GM12878 (cell line): ENCODE measurements around the gene SPDL1. TPM values are rescaled to one million over a fixed set of nuclear protein-coding genes. Genes with fewer than 3 reads are reported as not detected.

Experiments
- ATAC-seq: fragments of 200-7000 bp; cut with Tn5 transposase; 3 replicates; pipeline ENCODE4 v1.9.1; 2020; ENCODE audit warnings: mild to moderate bottlenecking, moderate library complexity
- BruUV-seq: library from RNA; stranded (reverse); fragments of 400-500 nt; replicated peaks from 2 replicates; lab custom pipeline; 2021; lab: Mats Ljungman, UMichigan
- CTCF ChIA-PET: fragments of 300-600 bp; sonication (Branson Sonifier 250); formaldehyde crosslinking; extraction: SDS; loops from one replicate; lab custom pipeline; 2021; ENCODE audit warnings: inconsistent platforms; lab: Yijun Ruan, JAX
- POLR2A ChIA-PET: fragments of 350-600 bp; formaldehyde crosslinking; extraction: SDS; loops from one replicate; lab custom pipeline; 2021; ENCODE audit warnings: inconsistent platforms; lab: Charles Lee
- RAD21 ChIA-PET: fragments of 300-600 bp; sonication (Branson Sonifier 250); formaldehyde crosslinking; loops from one replicate; lab custom pipeline; 2023; ENCODE audit warnings: antibody characterized with exemption; ENCODE audit not compliant: unreplicated experiment; lab: Charles Lee
- SMC1A ChIA-PET: fragments of 300-600 bp; sonication (Branson Sonifier 250); formaldehyde crosslinking; loops from one replicate; lab custom pipeline; 2023; ENCODE audit not compliant: unreplicated experiment, uncharacterized antibody; lab: Charles Lee
- DNase-seq: peaks from one replicate; pipeline ENCODE4 v3.0.0-alpha.2; 2011; ENCODE audit warnings: low read depth, low spot score
- FAIRE-seq: peaks from 3 replicates; lab custom pipeline; 2011; peaks lifted over from hg19 to GRCh38; lab: Jason Lieb, UNC
- H2AFZ ChIP-seq: 2 replicates; pipeline ENCODE4 v1.6.0; 2011; ENCODE audit warnings: low read depth, low read length, control low read depth; ENCODE audit not compliant: control insufficient read depth
- H3K27ac ChIP-seq: 2 replicates; pipeline ENCODE4 v1.5.1; 2011; ENCODE audit warnings: control low read depth; ENCODE audit not compliant: control insufficient read depth, insufficient read depth
- H3K27me3 ChIP-seq, 2 experiments: replicated peaks in 1 of 2; 2 replicates each; pipeline versions ENCODE4 v1.6.0 to v1.6.1; 2011; ENCODE audit warnings: low read length in 1 of 2; ENCODE audit not compliant: control insufficient read depth in 2 of 2, insufficient read depth in 2 of 2
- H3K36me3 ChIP-seq, 2 experiments: 2 replicates each; pipeline ENCODE4 v1.5.1; 2011; ENCODE audit warnings: low read length in 1 of 2; ENCODE audit not compliant: control insufficient read depth in 2 of 2, insufficient read depth in 2 of 2
- H3K4me1 ChIP-seq: 2 replicates; pipeline ENCODE4 v1.6.1; 2011; ENCODE audit warnings: mild to moderate bottlenecking, low read length, moderate library complexity, mixed read lengths; ENCODE audit not compliant: control insufficient read depth, insufficient read depth
- H3K4me2 ChIP-seq: 2 replicates; pipeline ENCODE4 v1.6.0; 2011; ENCODE audit warnings: control low read depth; ENCODE audit not compliant: control insufficient read depth, insufficient read depth
- H3K4me3 ChIP-seq: fragments of 200-600 bp; sonication (generic); 2 replicates; pipeline ENCODE4 v1.5.1; 2016
- H3K79me2 ChIP-seq: 2 replicates; pipeline ENCODE4 v1.6.0; 2011; ENCODE audit warnings: low read length; ENCODE audit not compliant: control insufficient read depth, insufficient read depth
- H3K9ac ChIP-seq: 2 replicates; pipeline ENCODE4 v1.8.0; 2011; ENCODE audit warnings: low read length, control low read depth, mixed read lengths; ENCODE audit not compliant: control insufficient read depth, insufficient read depth
- H3K9me3 ChIP-seq: replicated peaks from 3 replicates; pipeline ENCODE4 v1.5.1; 2011; ENCODE audit warnings: mild to moderate bottlenecking, low read length; ENCODE audit not compliant: control insufficient read depth, insufficient read depth
- H4K20me1 ChIP-seq: 2 replicates; pipeline ENCODE4 v1.6.0; 2011; ENCODE audit not compliant: control insufficient read depth, insufficient read depth
- ATF7 ChIP-seq: fragments of 450-650 bp; IDR thresholded peaks from 2 replicates; pipeline ENCODE4 v1.6.1; 2016; ENCODE audit warnings: low read depth, mild to moderate bottlenecking
- JUND ChIP-seq: IDR thresholded peaks from 2 replicates; pipeline ENCODE4 v1.6.1; 2012; ENCODE audit warnings: low read depth, mild to moderate bottlenecking, low read length, improper control_type of control experiment, moderate library complexity
- MEF2A ChIP-seq: IDR thresholded peaks from 2 replicates; pipeline ENCODE4 v1.6.1; 2011; ENCODE audit warnings: low read depth, mild to moderate bottlenecking, low read length, moderate library complexity; ENCODE audit not compliant: insufficient read depth
- MTA3 ChIP-seq: IDR thresholded peaks from 2 replicates; pipeline ENCODE4 v1.6.1; 2012; ENCODE audit warnings: low read length, inconsistent platforms, borderline replicate concordance
- POLR2A ChIP-seq: IDR thresholded peaks from 2 replicates; pipeline ENCODE4 v1.6.1; 2011; ENCODE audit warnings: low read depth, mild to moderate bottlenecking, low read length
- POLR2AphosphoS5 ChIP-seq: IDR thresholded peaks from 2 replicates; pipeline ENCODE4 v1.6.1; 2011; ENCODE audit warnings: mild to moderate bottlenecking, low read length, inconsistent platforms
- RUNX3 ChIP-seq: IDR thresholded peaks from 2 replicates; pipeline ENCODE4 v1.6.1; 2012; ENCODE audit warnings: low read length, inconsistent platforms
- SMARCA5 ChIP-seq: fragments of 450-650 bp; IDR thresholded peaks from 2 replicates; pipeline ENCODE4 v1.6.1; 2017; ENCODE audit warnings: mild to moderate bottlenecking
- TAF1 ChIP-seq: IDR thresholded peaks from 2 replicates; pipeline ENCODE4 v1.6.1; 2011; ENCODE audit warnings: mild to moderate bottlenecking, low read depth, low read length, borderline replicate concordance
- ZNF622 ChIP-seq: fragments of 450-650 bp; IDR thresholded peaks from 2 replicates; pipeline ENCODE4 v1.6.1; 2017; ENCODE audit warnings: mild to moderate bottlenecking, inconsistent platforms
- WGBS: methylation state at CpG from one replicate; pipeline ENCODE4 v1.1.6; 2016; ENCODE audit warnings: low lambda C conversion rate; ENCODE audit not compliant: insufficient replicate concordance, insufficient coverage; ENCODE audit errors: missing lambda C conversion rate; 5-methylcytosine and 5-hydroxymethylcytosine counted together
- in situ Hi-C: fragments of 300-500 bp; cut with MboI; formaldehyde crosslinking; loops from 9 replicates; pipeline ENCODE4 v1.14.3; 2018; ENCODE audit warnings: mixed read lengths
- intact Hi-C: fragments of 100-400 bp; cut with micrococcal nuclease; formaldehyde crosslinking; loops from one replicate; pipeline ENCODE4 v1.14.2; 2022; ENCODE audit not compliant: unreplicated experiment
- polyA plus RNA-seq, 11 experiments: library from polyadenylated mRNA; depleted of rRNA in 4 of 11; unstranded in 6 of 11; stranded (reverse) in 5 of 11; fragments of >200 nt; fragmentation: Nextera tagmentation in 4 of 11; fragmentation: Illumina TruSeq in 1 of 11; extraction: Ambion mirVana in 4 of 11; extraction: Trizol in 1 of 11; gene quantifications; 1 replicate in 1 of 11; 2 replicates in 10 of 11; pipeline versions ENCODE4 v1.2.1 to v1.2.3, GENCODE V29; 2011 to 2016; ENCODE audit warnings: inconsistent platforms in 2 of 11, missing spikeins in 2 of 11, low read depth in 1 of 11
- total RNA-seq, 4 experiments: library from RNA; depleted of rRNA in 3 of 4; stranded (reverse); fragments of >200 nt in 3 of 4; fragmentation: Illumina TruSeq in 1 of 4; extraction: Trizol in 1 of 4; gene quantifications; 2 replicates each; pipeline versions ENCODE4 v1.2.1 to v1.2.3, GENCODE V29; 2013 to 2021
- TF ChIP-seq, protein P1 (sequence below): fragments of 450-650 bp; formaldehyde crosslinking; IDR thresholded peaks from 2 replicates; pipeline ENCODE4 v1.4.0; 2022; ENCODE audit warnings: mild to moderate bottlenecking, moderate library complexity
- TF ChIP-seq, protein P2 (sequence below): IDR thresholded peaks from 2 replicates; pipeline ENCODE4 v1.6.1; 2011; ENCODE audit warnings: low read depth, mild to moderate bottlenecking, low read length, moderate library complexity, borderline replicate concordance; ENCODE audit errors: extremely low read depth
- TF ChIP-seq, protein P3 (sequence below): fragments of 450-650 bp; formaldehyde crosslinking; IDR thresholded peaks from 2 replicates; pipeline ENCODE4 v1.5.0; 2022; ENCODE audit warnings: mild to moderate bottlenecking, missing genetic modification characterization
- TF ChIP-seq, protein P4 (sequence below): fragments of 450-650 bp; IDR thresholded peaks from 2 replicates; pipeline ENCODE4 v1.6.1; 2017; ENCODE audit warnings: borderline replicate concordance

The SPDL1 gene
- total and polyA plus RNA-seq, 10 of the 15 experiments (the other 5 are each of a cell fraction or from before 2014, with no cell fraction given): 34.2 to 69.9 (median 46.0) TPM

DNA sequence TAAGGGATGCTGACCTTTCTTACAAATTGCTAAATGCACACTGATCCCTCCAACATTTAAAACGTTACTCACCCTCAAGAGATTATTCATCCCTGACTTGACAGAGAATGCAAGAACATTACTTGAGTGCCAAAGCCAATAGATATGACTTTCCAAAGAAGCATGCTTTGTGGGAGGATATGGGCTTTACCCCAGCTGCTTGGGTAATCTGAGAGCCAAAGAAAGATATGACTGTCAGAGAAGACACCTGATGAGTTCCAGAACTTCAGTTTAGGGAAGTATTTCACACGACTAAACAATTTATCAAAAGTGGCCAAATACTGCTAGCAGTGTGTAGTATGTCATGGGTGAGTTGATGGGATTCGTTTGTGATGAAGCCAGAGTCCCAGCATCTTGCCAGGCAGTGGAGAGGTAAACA is 7.4 kb upstream of the SPDL1 start:
- 0% methylated on average over 3 of the region's 3 CpGs for WGBS
- CTCF ChIA-PET: no interaction called here
- no peak for FAIRE-seq

More for the DNA sequence above, 7.4 kb upstream of the SPDL1 start:
- no TSS peak for BruUV-seq
- intact Hi-C loops (loop anchor here (10.0 kb wide), 1 partner anchor 231 kb away; no protein-coding TSS in a partner anchor), in situ Hi-C loops (no loop called here)
- Histone ChIP-seq H3K9ac (no peak overlapping the region), H3K4me1 (no peaks in the 10 kb centered on the region), H4K20me1 (no peaks in the 10 kb centered on the region), H3K36me3 (no peaks in the 10 kb centered on the region), H3K79me2 (no peaks in the 10 kb centered on the region), H3K9me3 (no peaks in the 10 kb centered on the region), H3K27me3 (peaks cover 0 to 3% of the 10 kb centered on the region in 2 experiments; a peak in 1 of 4 replicates), H3K27ac (no peak overlapping the region), H3K4me2 (no peak overlapping the region), H2AFZ (no peak overlapping the region), H3K4me3 (no peak overlapping the region)
- ChIA-PET POLR2A (no interaction called here), SMC1A (no interaction called here), RAD21 (no interaction called here)
- TF ChIP-seq, protein P1, sequence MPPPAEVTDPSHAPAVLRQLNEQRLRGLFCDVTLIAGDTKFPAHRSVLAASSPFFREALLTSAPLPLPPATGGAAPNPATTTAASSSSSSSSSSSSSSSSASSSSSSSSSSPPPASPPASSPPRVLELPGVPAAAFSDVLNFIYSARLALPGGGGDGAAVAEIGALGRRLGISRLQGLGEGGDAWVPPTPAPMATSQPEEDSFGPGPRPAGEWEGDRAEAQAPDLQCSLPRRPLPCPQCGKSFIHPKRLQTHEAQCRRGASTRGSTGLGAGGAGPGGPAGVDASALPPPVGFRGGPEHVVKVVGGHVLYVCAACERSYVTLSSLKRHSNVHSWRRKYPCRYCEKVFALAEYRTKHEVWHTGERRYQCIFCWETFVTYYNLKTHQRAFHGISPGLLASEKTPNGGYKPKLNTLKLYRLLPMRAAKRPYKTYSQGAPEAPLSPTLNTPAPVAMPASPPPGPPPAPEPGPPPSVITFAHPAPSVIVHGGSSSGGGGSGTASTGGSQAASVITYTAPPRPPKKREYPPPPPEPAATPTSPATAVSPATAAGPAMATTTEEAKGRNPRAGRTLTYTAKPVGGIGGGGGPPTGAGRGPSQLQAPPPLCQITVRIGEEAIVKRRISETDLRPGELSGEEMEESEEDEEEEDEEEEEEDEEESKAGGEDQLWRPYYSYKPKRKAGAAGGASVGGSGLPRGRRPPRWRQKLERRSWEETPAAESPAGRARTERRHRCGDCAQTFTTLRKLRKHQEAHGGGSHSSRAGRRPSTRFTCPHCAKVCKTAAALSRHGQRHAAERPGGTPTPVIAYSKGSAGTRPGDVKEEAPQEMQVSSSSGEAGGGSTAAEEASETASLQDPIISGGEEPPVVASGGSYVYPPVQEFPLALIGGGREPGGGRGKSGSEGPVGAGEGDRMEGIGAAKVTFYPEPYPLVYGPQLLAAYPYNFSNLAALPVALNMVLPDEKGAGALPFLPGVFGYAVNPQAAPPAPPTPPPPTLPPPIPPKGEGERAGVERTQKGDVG (CRISPR knock-in tag): no peak
- no peak for TF ChIP-seq MTA3
- TF ChIP-seq RUNX3: no peak
- no peak for TF ChIP-seq ATF7
- TF ChIP-seq, protein P2, sequence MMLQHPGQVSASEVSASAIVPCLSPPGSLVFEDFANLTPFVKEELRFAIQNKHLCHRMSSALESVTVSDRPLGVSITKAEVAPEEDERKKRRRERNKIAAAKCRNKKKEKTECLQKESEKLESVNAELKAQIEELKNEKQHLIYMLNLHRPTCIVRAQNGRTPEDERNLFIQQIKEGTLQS: no peak
- TF ChIP-seq, protein P3, sequence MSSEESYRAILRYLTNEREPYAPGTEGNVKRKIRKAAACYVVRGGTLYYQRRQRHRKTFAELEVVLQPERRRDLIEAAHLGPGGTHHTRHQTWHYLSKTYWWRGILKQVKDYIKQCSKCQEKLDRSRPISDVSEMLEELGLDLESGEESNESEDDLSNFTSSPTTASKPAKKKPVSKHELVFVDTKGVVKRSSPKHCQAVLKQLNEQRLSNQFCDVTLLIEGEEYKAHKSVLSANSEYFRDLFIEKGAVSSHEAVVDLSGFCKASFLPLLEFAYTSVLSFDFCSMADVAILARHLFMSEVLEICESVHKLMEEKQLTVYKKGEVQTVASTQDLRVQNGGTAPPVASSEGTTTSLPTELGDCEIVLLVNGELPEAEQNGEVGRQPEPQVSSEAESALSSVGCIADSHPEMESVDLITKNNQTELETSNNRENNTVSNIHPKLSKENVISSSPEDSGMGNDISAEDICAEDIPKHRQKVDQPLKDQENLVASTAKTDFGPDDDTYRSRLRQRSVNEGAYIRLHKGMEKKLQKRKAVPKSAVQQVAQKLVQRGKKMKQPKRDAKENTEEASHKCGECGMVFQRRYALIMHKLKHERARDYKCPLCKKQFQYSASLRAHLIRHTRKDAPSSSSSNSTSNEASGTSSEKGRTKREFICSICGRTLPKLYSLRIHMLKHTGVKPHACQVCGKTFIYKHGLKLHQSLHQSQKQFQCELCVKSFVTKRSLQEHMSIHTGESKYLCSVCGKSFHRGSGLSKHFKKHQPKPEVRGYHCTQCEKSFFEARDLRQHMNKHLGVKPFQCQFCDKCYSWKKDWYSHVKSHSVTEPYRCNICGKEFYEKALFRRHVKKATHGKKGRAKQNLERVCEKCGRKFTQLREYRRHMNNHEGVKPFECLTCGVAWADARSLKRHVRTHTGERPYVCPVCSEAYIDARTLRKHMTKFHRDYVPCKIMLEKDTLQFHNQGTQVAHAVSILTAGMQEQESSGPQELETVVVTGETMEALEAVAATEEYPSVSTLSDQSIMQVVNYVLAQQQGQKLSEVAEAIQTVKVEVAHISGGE (CRISPR knock-in tag): no peak
- TF ChIP-seq POLR2A: no peak
- TF ChIP-seq, protein P4, sequence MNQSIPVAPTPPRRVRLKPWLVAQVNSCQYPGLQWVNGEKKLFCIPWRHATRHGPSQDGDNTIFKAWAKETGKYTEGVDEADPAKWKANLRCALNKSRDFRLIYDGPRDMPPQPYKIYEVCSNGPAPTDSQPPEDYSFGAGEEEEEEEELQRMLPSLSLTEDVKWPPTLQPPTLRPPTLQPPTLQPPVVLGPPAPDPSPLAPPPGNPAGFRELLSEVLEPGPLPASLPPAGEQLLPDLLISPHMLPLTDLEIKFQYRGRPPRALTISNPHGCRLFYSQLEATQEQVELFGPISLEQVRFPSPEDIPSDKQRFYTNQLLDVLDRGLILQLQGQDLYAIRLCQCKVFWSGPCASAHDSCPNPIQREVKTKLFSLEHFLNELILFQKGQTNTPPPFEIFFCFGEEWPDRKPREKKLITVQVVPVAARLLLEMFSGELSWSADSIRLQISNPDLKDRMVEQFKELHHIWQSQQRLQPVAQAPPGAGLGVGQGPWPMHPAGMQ: no peak
- no peak for TF ChIP-seq MEF2A
- no peak for TF ChIP-seq TAF1
- no peak for TF ChIP-seq ZNF622
- no peak for TF ChIP-seq POLR2AphosphoS5
- TF ChIP-seq JUND: no peak
- no peak for TF ChIP-seq SMARCA5
- ATAC-seq (peak; percentile 49), DNase-seq (no peak)
